NCI-H146 (cell line): ENCODE results near the gene HAS3.

Experiments
- DNase-seq: peaks from one replicate; lab custom pipeline; 2025; lab: John Stamatoyannopoulos, UW

The HAS3 gene

GRCh38 chr16:69093974-69094373 is 11.5 kb upstream of the HAS3 start:
- DNase-seq = peak; percentile 65

GRCh38 chr16:69094501-69094900 is 11.0 kb upstream of the HAS3 start:
- DNase-seq = no peak

- no peak for DNase-seq
These were observed 10.3 kb upstream of the HAS3 start for GRCh38 chr16:69095193-69095592.

- DNase-seq = peak; percentile 38
These were observed 5.3 kb upstream of the HAS3 start for GRCh38 chr16:69100071-69100691.

- DNase-seq = peak; percentile 42
These were observed 1.2 kb downstream of the HAS3 start for GRCh38 chr16:69106491-69107315.

- DNase-seq = no peak
These were observed 2.0 kb downstream of the HAS3 start for GRCh38 chr16:69107316-69107962.

- no peak for DNase-seq
These were observed 2.8 kb downstream of the HAS3 start for GRCh38 chr16:69108064-69108904.

- DNase-seq = no peak
These were observed 3.4 kb downstream of the HAS3 start for GRCh38 chr16:69108905-69109252.

- no peak for DNase-seq
These were observed 4.2 kb downstream of the HAS3 start for GRCh38 chr16:69109486-69110270.

GRCh38 chr16:69110406-69110805 is 5.0 kb downstream of the HAS3 start:
- no peak for DNase-seq

GRCh38 chr16:69111216-69111875 is 5.9 kb downstream of the HAS3 start:
- DNase-seq = no peak

- DNase-seq = no peak
These were observed 6.4 kb downstream of the HAS3 start for GRCh38 chr16:69111876-69112230.

- peak; percentile 35 for DNase-seq
These were observed 7.1 kb downstream of the HAS3 start for GRCh38 chr16:69112285-69113129.

- no peak for DNase-seq
These were observed 7.8 kb downstream of the HAS3 start for GRCh38 chr16:69113216-69113615.

GRCh38 chr16:69114346-69114975 is 9.0 kb downstream of the HAS3 start:
- no peak for DNase-seq

- DNase-seq = no peak
These were observed 9.5 kb downstream of the HAS3 start for GRCh38 chr16:69114976-69115355.

GRCh38 chr16:69115361-69115760 is 9.9 kb downstream of the HAS3 start:
- DNase-seq = no peak

- DNase-seq = no peak
These were observed 10.4 kb downstream of the HAS3 start for GRCh38 chr16:69115837-69116236.

- DNase-seq = no peak
These were observed 10.9 kb downstream of the HAS3 start for GRCh38 chr16:69116256-69116875.
